ENCODE measurements around the gene CERK. TPM values are rescaled to one million over a fixed set of nuclear protein-coding genes. Genes with fewer than 3 reads are reported as not detected.

The CERK gene
- total RNA-seq, 1 donor from 2014 or later = 26.1 TPM

GRCh38 chr22:46672731-46673130, 65.3 kb downstream of the CERK start:
- no peak overlapping the region for H3K27ac ChIP-seq
- no peaks in the 10 kb centered on the region for H3K9me3 ChIP-seq
- peaks cover 7% of the 10 kb centered on the region for H3K4me1 ChIP-seq
- DNase-seq (no peak), ATAC-seq (no peak)
- H3K27me3 ChIP-seq (ENCODE audit: low read depth) = no peaks in the 10 kb centered on the region
- TF ChIP-seq CTCF (IDR thresholded peaks at IDR 0.05) = no peak
- H3K4me3 ChIP-seq = no peak overlapping the region
- peaks cover 81% of the 10 kb centered on the region for H3K36me3 ChIP-seq
- intact Hi-C loops (cut with DNase I) = no loop called here

GRCh38 chr22:46671824-46672432, 66.1 kb downstream of the CERK start:
- Histone ChIP-seq H3K4me1 (peaks cover 7% of the 10 kb centered on the region), H3K9me3 (no peaks in the 10 kb centered on the region), H3K4me3 (no peak overlapping the region), H3K27me3 (ENCODE audit: low read depth) (no peaks in the 10 kb centered on the region), H3K36me3 (peaks cover 81% of the 10 kb centered on the region), H3K27ac (no peak overlapping the region)
- no peak for ATAC-seq
- no peak for TF ChIP-seq CTCF (IDR thresholded peaks at IDR 0.05)
- intact Hi-C loops (cut with DNase I) = no loop called here
- DNase-seq = no peak

GRCh38 chr22:46669201-46669600, 68.9 kb downstream of the CERK start:
- no peak for TF ChIP-seq CTCF (IDR thresholded peaks at IDR 0.05)
- H3K27me3 ChIP-seq (ENCODE audit: low read depth) = no peaks in the 10 kb centered on the region
- peaks cover 84% of the 10 kb centered on the region for H3K36me3 ChIP-seq
- H3K4me3 ChIP-seq = no peak overlapping the region
- DNase-seq (no peak), ATAC-seq (no peak)
- intact Hi-C loops (cut with DNase I) = no loop called here
- H3K4me1 ChIP-seq = peaks cover 7% of the 10 kb centered on the region
- no peaks in the 10 kb centered on the region for H3K9me3 ChIP-seq
- H3K27ac ChIP-seq = no peak overlapping the region

GRCh38 chr22:46668116-46668515, 69.9 kb downstream of the CERK start:
- Histone ChIP-seq H3K27ac (no peak overlapping the region), H3K4me3 (no peak overlapping the region), H3K27me3 (ENCODE audit: low read depth) (no peaks in the 10 kb centered on the region), H3K4me1 (no peaks in the 10 kb centered on the region), H3K36me3 (peaks cover 83% of the 10 kb centered on the region), H3K9me3 (no peaks in the 10 kb centered on the region)
- intact Hi-C loops (cut with DNase I) = no loop called here
- TF ChIP-seq CTCF (IDR thresholded peaks at IDR 0.05) = no peak
- ATAC-seq = no peak
- DNase-seq = no peak

GRCh38 chr22:46667245-46667623, 70.8 kb downstream of the CERK start:
- intact Hi-C loops (cut with DNase I) = no loop called here
- TF ChIP-seq CTCF (IDR thresholded peaks at IDR 0.05) = no peak
- DNase-seq = no peak
- ATAC-seq = no peak
- Histone ChIP-seq H3K4me3 (no peak overlapping the region), H3K4me1 (no peaks in the 10 kb centered on the region), H3K27ac (no peak overlapping the region), H3K27me3 (ENCODE audit: low read depth) (no peaks in the 10 kb centered on the region), H3K36me3 (peaks cover 84% of the 10 kb centered on the region), H3K9me3 (no peaks in the 10 kb centered on the region)
